NCI-H748 (cell line): ENCODE data around the gene LPP.

Experiments used
- DNase-seq: peaks from one replicate; lab custom pipeline; 2025; ENCODE audit not compliant: unreplicated experiment; lab: John Stamatoyannopoulos, UW

Gene LPP

DNA sequence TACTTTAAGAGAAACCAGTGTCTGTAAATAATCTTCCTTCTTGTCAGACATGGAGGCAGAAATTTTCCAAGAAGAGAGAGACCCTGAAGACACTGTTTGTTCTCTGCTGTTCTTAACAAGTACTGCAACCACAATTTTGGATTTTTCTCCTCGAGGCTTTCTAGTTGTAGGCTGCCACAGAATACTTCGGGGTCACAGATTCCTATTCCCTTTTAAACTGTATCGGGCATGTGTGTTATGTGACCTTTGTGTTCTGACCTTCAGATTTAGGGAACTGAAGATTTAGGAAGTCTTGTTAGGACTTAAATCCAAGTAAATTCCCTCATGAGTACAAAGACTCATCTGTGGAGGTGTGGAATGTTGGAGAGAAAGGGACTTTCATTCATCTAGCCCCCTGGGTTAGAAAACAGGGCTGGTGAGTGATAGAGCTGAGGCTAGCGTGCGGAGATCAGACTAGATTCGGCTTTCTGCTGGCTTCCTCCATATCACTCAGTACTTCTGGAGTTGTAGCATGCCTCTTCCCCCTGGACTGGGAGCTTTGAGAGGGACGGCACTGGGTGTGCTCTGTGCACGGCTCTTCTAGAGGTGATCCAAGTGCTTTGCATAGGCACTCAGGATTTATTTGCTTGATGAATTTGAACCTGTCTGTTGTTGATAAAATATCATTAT, 237.0 kb downstream of the LPP start:
- no peak for DNase-seq

GRCh38 chr3:188391592-188391991, 237.6 kb downstream of the LPP start:
- DNase-seq: no peak

GRCh38 chr3:188392076-188392475, 238.1 kb downstream of the LPP start:
- DNase-seq: no peak

- DNase-seq: no peak
Measured at GRCh38 chr3:188394623-188395022, 240.7 kb downstream of the LPP start.

DNA sequence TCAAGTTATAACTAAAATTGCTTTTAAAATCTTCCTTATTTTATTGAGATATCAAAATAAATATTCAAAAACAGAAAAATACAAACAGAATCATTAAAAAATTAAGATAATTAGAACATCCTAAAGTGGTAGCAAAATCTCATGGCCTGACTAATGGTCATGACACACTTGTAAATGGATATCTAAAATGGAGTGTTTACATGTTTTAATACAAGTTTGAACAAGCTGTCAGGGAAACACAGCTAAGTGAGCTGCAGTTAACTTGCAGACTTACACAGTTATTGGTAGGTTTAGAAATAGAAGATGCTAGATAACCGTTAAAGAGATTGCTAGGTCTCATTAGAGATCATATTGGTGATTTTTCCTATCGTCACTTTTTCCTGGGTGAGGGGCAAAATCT, 242.3 kb downstream of the LPP start:
- DNase-seq: no peak

DNA sequence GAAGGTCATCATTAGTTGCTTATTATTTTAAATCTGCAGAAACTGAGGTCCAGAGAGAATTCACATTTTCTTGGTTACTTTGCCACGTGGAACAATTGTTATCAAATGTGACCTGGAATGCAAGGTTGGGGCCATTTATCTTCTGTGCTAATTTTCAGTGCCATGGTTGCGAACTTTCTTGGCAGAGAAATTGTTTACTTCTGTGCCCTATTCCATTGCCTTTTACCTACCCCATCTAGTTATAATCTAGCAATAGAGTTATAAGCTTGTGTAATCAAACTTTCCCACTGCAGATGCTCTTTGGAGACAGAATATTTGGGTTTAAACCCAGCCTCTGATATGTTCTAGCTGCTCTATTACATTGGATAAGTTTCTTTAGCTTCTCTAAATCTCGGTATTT, 242.9 kb downstream of the LPP start:
- no peak for DNase-seq

- no peak for DNase-seq
Measured at GRCh38 chr3:188397766-188398705, 244.1 kb downstream of the LPP start.

GRCh38 chr3:188400494-188401243, 246.7 kb downstream of the LPP start:
- DNase-seq: no peak

DNA sequence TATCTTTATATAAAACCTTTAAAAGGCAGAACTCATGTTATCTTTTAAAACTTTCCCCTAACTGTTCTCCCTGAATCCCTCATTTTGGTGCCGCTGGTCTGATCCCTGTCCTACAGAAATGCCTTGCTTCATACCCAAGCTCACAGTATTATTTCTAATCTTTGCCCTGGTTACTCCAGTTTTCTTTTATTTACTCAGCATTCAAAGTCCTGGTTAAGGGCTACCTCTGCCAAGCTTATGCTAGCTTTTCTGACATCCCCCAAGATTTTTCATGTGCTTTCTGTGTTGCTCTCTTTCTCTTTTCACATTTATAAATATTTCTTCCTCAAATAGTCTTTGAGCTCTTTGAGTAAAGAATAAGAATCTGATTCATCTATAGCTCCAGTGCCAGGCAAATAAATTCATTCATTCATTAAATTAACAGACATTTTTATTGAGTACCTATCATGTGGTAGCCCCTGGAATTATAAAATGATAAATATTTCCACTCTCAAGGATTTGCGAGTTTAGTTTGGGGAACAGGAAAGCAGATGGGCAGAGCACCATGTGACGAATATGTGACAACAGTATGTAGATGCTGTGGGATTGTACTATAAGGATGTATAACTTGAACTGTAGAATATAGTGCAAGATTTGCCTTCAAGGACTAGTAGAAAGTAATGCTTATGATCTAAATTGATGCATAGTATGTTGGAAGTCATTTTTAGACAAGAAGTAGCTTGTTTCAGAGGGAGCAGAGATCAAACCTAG, 247.5 kb downstream of the LPP start:
- no peak for DNase-seq

- no peak for DNase-seq
Measured at GRCh38 chr3:188402229-188402628, 248.3 kb downstream of the LPP start.

DNA sequence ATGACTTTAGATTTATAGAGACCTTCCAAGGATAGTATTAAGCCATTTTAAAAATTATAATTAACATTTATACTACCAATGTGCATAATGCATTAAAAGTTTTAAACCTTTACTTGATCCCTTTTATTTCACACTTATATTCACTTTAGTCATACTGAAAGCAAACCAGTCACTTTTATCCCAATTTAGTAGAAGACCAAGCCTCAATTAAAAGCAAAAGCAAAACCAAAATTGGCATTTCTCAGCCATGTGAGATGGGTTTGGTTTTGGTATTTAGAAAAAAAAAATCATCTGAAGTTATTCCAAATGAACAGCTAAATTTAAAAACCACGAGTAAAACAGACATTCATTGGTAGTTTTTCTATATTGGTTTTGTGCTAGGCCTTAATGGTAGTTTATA, 249.4 kb downstream of the LPP start:
- no peak for DNase-seq

DNA sequence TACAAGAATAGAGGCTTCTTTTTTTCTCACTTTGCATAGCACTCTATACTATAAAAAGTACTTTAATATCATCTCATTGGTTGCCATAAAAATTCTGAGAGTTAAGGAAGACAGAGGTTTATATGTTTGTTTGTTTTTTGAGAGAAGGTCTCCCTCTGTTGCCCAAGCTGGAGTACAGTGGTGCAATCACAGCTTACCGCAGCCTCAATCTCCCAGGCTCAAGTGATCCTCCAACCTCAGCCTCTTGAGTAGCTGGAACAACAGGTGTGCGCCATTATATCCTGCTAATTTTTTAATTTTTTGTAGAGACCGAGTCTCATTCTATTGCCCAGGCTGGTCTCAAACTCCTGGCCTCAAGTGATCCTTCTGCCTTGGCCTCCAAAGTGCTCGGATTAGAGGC, 250.2 kb downstream of the LPP start:
- DNase-seq: no peak

- no peak for DNase-seq
Measured at GRCh38 chr3:188404701-188405100, 250.7 kb downstream of the LPP start.

GRCh38 chr3:188407158-188407880, 253.4 kb downstream of the LPP start:
- no peak for DNase-seq

DNA sequence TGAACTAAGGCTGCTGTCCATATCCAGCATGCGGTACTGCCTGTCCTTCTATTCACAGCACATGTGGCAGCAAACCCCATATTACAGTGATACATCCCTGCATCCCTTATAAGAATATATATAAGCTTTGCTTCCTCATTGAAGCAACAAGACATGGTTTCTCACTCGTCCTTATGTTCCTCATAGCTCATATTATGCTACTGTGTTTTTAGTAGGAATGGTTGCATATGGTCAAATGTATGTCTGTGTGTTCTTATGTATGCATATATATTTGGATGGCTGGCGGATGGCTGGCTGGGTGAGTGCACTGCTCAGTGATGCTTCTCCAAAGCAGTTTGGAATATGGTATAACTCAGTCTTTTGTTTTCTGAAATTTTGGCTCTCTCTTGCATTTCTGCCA, 254.9 kb downstream of the LPP start:
- no peak for DNase-seq

- DNase-seq: no peak
Measured at GRCh38 chr3:188411750-188412149, 257.8 kb downstream of the LPP start.

DNA sequence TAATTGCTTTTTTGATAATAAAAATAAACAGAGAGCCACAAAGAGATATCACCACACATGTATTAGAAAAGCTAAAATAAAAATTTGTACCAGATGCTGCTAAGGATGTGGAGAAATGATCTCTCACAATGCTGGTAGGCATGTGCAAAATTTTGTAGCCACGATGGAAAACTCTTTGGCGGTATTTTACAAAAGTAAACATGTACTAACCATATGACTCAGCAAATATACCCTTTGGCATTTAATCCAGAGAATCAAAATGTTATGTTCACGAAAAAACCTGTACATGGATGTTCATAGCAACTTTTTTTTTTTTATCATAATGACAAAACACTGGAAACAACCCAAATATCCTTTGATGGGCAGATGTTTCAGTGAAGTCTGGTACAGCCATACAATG, 261.2 kb downstream of the LPP start:
- no peak for DNase-seq

DNA sequence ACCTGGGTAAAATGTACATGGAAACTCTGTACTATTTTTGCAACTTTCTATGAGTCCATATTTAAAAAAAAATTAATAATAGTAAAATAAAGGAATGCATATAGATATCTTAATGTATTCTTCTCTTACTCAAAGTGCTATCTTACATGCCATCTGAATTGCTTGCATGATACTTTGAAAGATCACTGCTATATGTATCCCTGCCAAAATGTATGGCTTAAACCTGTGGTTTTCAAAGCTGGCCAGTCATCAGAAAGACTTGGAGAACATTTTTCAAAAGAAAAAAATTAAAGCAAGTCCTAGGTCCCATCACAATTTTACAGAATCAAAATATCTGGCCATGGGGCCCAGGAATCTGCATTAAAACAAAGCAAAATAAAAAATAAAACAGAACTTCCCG, 262.1 kb downstream of the LPP start:
- DNase-seq: no peak

- no peak for DNase-seq
Measured at GRCh38 chr3:188417271-188417696, 263.3 kb downstream of the LPP start.

DNA sequence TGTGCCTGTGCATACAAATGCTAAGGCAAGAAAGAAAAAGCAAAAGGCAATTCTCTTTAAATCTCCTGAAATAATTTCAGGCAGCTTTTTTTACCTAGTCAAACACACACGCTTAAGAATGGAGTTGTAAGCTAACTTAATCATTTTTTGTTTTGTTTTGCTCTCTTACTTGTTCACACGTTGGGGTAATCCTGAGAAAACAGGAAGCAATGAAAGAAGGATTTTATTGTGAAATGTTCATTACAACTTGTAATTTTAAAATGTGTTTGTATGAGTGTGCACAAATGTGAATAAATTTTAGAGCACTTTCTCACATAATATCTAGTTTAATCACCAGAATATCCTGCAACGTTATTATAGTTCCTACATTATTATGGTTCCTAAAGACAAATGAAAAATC, 263.8 kb downstream of the LPP start:
- DNase-seq: no peak
